HG03460 (cell line): ENCODE data around the gene JTB.
A peak's percentile ranks its signal among the peaks of the same experiment; 100 is the strongest.
"Not testable (repeated sequence)": the region's sequence is repeated elsewhere in the genome, so short reads cannot be mapped to it uniquely, and the experiment has no call there.

Source experiments
- ATAC-seq: cut with Tn5 transposase; IDR thresholded peaks from one replicate; pipeline ENCODE4 v1.9.1; 2021; ENCODE audit not compliant: unreplicated experiment

Gene JTB

DNA sequence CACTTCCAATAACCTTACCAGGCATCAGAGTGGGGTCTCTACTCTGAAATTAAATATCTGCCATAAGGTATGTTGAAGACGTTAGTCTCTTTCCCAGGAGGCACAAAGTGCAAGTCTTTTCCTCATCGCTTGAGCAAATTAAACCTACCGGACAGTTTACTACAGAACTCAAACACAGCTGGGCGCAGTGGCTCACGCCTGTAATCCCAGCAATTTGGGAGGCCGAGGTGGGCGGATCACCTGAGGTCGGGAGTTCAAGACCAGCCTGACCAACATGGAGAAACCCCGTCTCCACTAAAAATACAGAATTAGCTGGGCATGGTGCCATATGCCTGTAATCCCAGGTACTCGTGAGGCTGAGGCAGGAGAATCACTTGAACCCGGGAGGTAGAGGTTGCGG is 1.6 kb upstream of the JTB start:
- not testable (repeated sequence) for ATAC-seq

DNA sequence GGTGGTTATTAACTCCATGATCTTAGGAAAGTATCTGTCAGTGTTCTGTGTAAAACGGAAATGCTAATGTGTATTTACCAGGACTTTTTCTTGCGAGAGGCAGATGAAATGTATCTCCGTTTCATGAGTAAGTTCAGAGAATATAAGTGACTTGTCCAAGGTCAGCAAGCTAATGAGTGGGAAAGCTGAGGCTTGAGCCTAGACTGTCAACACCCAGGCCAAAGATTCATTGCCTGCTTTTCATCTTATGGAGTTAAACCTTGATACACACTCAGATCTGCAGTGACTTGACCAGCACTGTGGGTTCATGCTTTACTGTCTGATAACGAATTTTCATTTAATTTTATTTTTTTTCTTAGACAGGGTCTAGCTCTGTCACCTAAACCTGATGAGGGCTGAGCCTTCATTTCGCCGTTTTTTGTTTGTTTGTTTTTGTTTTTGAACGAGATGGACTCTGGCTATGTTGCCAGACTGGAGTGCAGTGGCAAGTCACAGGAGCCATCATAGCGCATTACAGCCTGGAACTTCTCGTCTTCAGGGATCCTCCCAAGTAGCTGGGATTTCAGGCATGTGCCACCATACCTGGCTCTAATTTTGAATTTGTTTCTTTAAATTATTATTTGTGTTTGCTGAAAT is 918 bp upstream of the JTB start:
- ATAC-seq: no peak

DNA sequence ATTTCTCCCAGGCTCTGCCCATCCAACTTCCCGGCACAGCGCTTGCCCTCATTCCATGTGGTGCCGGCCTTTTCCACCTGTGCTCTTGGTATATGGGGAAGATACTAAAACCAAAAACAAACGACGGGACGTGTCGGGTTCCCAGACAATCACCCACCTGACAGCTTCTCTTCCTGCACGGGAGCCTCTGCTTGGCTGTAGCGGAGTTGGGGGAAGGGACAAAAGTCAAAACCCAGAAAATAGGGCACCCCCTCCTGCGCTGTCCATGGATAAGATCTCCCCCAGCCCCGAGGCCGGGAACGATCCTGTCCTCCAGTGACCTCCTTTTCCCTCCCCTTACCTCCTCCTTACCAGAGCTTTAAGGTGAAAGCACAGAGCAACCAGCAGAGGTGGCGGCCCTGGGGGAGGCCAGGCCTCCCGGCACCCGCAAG is 640 bp downstream of the JTB start:
- ATAC-seq: no peak

DNA sequence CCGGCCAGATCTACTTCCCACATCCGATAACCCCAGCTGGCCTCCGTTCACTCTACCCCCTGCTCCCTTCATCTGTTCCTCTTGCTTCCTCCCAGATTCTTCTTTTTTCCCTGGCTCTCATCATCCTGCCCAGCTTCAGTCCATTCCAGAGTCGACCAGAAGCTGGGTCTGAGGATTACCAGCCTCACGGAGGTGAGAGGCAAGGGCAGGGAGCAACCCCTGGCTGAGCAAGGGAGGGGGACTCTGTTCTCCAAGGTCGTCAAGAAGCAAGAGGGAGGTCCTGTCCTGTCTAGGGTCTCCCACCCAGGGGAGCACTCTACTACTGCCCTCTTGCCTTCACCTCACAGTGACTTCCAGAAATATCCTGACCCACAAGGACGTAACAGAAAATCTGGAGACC is 3.9 kb downstream of the JTB start:
- no peak for ATAC-seq

DNA sequence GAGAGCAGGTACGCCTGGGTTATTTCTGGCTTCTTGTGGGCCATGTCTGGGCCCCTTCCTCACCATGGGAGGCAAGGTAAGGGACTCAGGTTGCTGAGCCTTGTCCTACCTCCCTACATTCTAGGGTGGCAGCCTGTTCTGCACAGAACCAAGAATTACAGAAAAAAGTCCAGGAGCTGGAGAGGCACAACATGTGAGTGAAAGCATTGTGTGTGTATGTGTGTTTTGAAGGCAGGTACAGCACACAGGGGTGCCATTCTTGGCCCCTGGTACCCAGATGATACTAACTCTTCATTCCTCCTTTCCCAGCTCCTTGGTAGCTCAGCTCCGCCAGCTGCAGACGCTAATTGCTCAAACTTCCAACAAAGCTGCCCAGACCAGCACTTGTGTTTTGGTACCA is 4.4 kb downstream of the JTB start:
- no peak for ATAC-seq

DNA sequence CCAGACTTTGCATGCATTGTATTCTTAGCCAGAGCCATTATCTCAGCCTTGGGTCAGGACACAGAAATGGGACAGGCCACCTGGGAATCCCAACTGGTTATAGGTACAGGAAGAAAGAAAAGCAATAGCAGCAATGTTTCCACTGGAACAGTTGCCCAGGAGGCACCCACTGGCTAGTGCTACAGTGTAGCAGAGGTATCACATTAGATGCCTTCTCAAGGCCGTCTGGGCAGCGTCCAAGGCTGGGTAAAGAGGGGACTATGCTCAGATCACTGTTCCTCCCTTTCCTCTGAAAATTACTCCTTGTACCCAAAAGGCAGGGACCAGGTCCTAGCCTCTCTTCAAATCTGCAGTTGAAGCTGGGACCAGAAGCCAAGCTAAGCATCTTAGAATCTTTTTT is 7.1 kb downstream of the JTB start:
- no peak for ATAC-seq

DNA sequence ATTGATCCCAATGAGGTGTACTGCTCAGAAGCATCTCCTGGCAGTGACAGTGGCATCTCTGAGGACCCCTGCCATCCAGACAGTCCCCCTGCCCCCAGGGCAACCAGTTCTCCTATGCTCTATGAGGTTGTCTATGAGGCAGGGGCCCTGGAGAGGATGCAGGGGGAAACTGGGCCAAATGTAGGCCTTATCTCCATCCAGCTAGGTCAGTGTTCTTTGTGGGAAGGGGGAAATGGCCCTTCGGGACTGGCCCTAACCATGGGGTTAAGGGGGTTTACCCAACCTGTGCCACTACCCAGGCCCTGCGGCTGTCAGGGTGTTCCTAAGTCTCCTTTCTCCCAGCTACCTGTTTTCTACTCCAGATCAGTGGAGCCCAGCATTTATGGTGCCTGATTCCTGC is 8.5 kb downstream of the JTB start:
- no peak for ATAC-seq

DNA sequence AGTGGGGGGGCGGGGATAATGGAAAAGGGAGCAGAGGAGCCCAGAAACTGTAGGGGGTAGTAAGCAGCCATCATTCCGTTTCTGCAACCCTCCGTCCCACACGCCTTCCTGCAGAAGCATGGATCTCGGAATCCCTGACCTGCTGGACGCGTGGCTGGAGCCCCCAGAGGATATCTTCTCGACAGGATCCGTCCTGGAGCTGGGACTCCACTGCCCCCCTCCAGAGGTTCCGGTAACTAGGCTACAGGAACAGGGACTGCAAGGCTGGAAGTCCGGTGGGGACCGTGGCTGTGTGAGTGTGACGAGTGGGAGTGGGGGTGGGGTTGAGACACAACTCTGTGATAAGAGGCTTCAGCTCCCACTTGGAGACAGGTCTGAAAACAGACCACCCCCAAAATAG is 9.1 kb downstream of the JTB start:
- no peak for ATAC-seq

DNA sequence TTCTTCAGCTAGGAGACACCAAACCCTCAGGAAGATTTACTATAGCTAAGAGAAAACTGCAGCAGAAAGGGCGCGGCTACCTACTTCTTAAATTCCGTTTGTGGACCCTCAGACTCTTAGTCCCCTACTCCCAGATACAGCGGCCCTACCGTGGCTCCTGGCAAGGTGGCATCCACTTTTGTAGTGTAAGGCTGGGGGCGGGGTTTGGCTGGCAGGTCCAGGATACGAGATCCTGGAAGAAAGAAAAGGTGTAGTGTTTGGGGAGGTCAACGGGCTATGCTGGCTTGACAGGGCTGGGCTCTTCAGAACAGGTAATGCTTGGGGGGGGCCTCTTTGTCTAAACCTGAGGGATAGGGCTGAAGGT is 9.5 kb downstream of the JTB start:
- no peak for ATAC-seq

DNA sequence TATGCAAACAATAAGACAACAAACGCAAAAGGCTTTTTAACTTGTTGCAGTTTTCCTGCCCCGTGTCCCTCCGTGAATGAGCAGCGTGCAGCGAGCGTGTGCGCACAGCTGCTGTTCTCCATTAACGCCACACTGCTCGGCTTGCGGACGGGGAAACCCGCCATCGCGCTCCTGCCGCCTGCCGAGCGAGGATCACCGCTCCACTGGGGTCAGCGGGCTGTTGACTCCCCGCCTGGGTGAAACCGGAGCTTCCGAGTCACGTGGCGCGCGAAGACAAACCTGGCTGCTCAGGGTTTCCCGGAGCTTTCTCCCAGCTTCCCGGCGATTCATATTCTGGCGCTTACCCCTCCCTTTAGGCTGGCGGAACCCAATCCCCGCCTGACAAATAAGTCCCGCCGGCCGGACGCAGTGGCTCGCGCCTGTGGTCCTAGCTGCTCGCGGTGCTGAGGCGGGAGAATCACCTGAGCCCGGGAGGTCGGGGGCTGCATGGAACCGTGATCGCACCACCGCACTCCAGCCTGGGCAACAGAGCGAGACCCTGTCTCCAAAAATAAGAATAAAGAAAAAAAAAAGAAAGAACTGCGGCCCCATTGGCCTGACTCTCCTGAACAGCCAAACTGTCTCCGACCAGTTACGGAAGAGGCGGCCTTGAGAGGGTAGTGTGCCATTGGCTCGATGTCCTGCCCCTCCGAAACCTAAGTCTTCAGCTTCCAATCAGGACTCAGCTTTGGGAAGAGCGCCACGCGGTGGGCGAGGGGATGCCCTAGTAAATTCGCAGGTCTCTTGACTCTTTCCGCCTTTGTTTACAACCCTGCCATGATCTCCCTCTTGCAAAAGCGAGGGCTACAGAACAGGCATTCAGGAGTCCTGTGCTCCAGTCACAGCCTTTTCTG is 10.1 kb downstream of the JTB start, which contains the start of gene CREB3L4:
Gene CREB3L4, plus strand, starts transcription at position 796 of the 893 bp plus-strand sequence. CDS start 624 bp downstream, outside the sequence.
- ATAC-seq: peak; percentile 72

DNA sequence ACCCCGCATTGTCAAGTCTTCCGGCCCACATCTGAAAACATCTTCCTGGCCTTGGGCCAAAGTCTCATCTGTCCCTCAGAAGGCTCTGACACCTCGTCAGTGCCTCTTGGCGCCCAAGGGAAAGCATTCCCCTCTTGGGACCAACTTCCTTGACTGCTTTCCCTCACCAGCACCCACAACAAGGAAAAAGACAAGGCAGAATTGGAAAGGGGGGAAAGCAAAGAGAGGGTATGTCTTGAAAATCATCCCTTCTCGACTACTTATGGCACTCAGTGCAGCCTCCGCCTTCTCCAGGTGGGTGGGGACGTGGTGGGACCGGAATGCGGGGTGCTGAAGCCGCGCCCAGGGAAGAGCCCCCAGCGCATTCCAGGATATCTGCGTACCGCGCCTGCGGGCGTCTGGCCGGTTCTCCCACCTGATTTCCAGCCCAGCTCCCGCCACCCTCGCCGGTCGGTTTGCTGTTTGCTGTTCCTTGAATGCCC is 13.6 kb downstream of the JTB start:
- no peak for ATAC-seq

DNA sequence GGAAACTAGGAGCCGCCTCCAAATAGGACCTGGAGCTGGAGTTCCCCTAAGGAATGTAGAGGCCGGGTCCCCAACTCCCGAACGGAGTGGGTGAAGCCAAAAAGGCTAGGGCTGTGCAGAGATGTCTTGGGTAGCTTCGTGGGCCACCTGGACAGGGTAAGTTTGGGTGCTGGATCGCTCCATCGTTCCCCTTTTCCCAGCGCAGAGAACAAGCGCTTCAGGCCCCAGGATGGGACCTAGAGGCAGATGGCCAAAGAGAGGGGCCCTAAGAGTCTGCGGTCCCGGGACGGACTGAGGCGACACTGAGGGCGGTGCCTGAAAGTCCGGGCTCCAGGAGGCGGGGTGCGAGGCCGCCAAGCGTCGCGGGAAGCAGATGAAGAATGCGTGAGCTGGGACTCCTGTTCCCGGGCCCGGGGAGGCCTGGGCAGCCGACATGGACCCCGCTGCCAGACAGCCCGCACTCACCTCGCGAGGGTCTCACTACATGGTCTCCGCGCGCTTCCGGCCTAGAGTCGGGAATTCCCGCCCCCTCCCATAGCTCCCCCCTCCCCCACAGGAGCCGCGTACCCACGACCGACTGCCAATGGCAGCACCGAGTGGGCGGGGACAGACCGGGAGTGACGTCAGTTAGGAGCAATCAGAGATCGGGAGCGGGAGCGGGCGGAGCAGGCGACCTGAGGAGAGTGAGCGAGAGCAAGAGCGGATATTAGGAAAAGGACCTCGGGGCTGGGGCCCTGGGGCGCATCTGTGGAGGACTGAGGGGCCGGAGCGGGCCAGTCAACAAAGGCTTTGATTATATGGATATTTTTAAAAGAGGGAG is 14.2 kb downstream of the JTB start, which contains the start of gene SLC39A1:
Gene SLC39A1, minus strand, starts transcription at position 508 of the 820 bp plus-strand sequence. CDS start 822 bp downstream, outside the sequence.
- peak; percentile 51 for ATAC-seq

DNA sequence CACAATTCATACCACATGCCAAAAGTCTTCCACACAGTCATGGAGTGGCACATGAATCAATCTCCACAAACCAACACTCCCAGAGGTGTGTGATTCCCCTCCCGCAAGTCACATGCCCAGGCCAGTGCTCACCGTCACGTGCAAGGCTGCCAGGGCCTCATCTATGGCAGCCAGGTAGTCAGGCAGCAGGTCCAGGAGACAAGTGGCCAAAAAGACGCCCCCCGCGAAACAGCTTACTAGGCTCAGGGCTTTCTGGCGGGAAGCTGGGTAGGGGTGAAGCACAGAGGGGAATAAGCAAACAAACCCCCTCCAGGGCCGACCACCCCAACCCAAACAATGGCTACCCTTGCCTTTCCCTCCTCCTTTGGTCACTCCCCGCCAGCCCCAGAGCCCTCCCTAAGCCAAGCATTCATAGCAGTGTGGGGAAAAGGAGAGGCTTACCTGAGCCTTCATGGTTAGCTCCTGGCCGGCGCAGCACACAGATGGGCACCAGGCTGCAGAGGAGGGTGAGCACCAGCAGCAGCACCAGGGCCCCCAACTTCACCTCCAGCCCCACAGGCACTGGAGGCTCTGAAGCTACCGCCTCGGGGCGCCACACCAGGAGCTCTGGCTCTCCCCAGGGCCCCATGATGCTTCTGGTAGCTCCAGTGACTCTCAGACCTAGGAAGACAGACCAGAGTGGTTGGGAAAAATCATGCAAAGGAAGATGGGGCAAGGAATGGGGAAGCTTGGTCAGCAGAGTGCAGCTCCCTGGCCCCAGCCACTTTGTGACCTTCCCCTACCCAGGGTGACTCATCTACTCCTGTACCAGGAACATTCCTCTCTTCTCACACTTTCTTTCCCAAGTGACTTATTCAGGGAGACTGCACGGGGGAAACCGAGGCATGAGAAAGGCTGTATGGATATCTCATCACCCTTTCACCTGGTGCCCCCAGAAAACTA is 15.1 kb downstream of the JTB start:
- ATAC-seq: no peak

DNA sequence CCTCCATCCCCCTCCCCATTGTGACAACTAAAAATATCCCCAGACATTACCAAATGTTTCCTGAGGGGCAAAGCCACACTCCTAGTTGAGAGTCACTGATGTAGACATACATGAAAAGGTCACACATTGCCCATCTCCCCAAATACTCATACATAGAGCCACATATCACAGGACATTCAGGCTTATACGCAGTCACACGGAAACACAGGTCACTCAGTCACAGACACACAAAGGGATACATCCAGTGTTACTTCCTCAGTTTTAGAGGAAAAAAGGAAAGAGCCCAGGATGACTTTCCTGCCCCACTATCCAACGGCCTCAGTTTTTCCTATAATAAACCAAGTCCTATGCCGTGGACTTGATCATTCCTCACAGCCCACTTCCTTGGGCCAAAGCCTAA is 16.1 kb downstream of the JTB start:
- ATAC-seq: no peak

DNA sequence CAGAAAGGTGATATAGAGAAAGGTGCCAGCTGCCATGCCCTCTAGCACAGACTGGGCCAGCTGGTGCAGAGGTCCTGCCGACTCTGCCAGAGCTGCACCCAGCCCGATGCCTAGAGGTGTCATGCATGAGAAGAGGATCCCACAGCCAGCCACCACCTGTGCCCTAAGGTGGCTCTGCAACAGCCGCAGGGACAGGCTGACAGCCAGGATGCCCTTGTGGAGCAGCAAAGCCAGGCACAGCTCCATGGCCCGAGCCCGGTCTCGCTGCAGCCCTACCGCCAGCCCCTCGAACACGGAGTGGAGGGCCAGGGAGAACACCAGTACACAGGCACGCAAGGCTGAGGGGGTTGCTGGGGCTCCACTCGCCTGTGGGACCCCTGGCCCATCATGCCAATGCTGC is 17.3 kb downstream of the JTB start:
- ATAC-seq: no peak

DNA sequence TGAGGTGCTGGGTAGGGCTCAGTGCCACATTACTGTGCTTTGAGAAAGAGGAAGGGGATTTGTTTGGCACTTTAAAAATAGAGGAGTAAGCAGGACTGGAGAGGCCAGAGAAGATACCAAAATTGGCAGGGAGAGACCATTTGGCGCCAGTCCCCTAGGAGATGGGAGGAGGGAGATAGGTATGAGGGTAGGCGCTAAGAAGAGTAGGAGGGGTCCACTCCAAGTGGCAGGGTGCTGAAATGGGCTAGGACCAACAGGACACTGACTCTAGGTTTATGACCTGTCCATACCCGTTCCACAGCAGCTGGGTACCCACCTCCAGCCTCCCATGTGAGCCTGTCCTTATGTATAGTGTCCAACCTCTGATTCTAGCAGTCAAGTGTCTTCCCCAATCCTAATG is 18.0 kb downstream of the JTB start:
- ATAC-seq: no peak

DNA sequence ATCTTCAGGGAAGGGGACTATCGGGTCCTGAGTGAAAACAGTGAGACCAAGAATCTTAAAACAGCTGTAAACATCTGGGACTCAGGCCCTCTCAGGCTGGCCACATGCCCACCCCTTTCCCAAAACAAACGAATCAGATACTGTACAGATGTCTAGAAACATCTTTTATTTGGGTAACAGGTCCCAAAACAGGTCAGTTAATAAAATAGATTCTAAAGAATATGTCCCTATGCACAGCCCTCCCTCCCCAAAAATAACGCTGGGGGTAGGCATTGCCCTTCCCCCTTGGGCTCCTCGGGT is 18.6 kb downstream of the JTB start:
- no peak for ATAC-seq

DNA sequence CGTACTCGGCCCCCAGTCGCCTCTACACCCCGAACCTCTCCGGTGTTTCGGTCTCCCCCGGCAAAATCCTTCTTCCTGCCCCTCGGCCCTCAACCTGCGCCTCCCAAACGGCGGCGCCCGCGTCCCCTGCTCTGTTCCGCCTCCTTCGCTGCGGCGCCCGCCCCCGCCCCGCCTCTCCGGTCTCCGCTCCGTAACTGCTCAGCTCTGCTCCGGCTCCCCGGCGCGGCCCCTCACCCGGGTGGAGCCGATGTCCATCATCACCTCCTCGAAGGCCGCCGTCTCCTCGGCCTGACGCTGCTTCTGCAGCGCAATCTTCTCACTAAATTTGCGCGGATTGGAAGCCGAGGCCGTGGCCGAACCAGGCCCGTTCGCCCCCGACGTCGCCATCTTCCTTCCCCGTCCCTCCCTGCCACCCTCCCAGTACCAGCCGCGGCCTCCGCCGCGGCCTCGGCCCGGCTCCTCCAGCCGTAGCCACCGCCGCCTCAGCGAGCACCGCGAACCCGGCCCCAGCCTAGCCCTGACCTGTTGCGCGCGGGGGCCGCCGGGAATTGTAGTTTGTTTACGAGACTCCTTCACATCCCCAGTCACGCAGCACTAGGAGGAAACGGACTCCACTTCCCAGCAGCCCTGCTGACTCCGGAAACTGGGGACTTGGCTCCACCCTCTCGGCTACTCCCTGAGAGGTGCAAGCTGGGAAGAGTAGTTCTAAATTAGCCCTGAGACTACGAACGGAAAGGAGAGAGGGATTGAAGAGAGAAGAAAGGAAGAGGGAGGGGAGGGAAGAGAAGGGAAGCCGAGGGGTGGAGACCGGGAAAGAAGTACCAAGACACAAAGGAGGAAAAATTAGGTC is 19.1 kb downstream of the JTB start, which contains the start of gene CRTC2:
Gene CRTC2, minus strand, starts transcription at position 502 of the 850 bp plus-strand sequence. Its CDS starts 115 bp downstream, at position 387.
- peak; percentile 70 for ATAC-seq

DNA sequence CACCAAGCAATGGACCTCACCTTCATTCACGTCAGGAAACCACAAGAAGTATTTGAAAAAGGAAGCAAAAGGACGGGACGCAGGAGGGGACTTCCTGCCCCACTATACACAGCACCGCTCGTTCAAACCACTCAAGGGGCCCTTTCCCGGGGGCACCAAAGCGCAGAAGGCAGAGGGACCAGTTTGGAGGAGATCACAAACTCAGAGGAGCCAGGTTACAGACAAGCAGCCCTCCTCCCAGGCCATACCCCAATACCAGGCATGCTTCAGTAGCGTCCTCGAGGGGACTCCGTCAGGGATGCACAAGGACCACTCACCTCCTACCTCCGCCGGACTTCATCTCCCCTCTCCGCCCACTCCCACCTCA is 19.7 kb downstream of the JTB start:
- ATAC-seq: peak; percentile 28
